Activated CD4-positive, alpha-beta T cell treated with anti-CD3 and anti-CD28 coated beads, Interleukin-2, amount 10 ng/mL, durations not matched to agents 7 days and 5 days (primary cell): ENCODE results near the gene ILKAP. TPM values are rescaled to one million over a fixed set of nuclear protein-coding genes. Genes with fewer than 3 reads are reported as not detected.
A peak's percentile ranks its signal among the peaks of the same experiment; 100 is the strongest.

ENCODE experiments used
- CTCF ChIA-PET: fragments of 350-600 bp; sonication (Branson Sonifier 250); formaldehyde crosslinking; loops from one replicate; lab custom pipeline; 2021; ENCODE audit warnings: antibody characterized with exemption; lab: Charles Lee
- POLR2A ChIA-PET: fragments of 350-600 bp; sonication (Branson Sonifier 250); formaldehyde crosslinking; loops from one replicate; lab custom pipeline; 2021; ENCODE audit warnings: antibody characterized with exemption; lab: Charles Lee
- DNase-seq: peaks from one replicate; pipeline ENCODE4 v3.0.0-alpha.2; 2020
- H3K27ac Mint-ChIP-seq: one replicate; pipeline ENCODE4 v1.8.0; 2021; ENCODE audit warnings: mild to moderate bottlenecking, moderate library complexity, mixed read lengths
- H3K27me3 Mint-ChIP-seq: one replicate; pipeline ENCODE4 v1.8.0; 2021; ENCODE audit warnings: mixed read lengths
- H3K36me3 Mint-ChIP-seq: one replicate; pipeline ENCODE4 v1.8.0; 2021; ENCODE audit warnings: low read depth, mixed read lengths
- H3K4me1 Mint-ChIP-seq: one replicate; pipeline ENCODE4 v1.8.0; 2021; ENCODE audit warnings: mixed read lengths
- H3K4me3 Mint-ChIP-seq: one replicate; pipeline ENCODE4 v1.8.0; 2021; ENCODE audit warnings: mild to moderate bottlenecking, moderate library complexity, mixed read lengths
- H3K9me3 Mint-ChIP-seq: one replicate; pipeline ENCODE4 v1.8.0; 2021; ENCODE audit warnings: mixed read lengths
- total RNA-seq, 2 experiments: library from RNA; stranded (reverse); gene quantifications; one replicate each; pipeline ENCODE4 v1.2.3, GENCODE V29; 2021

ILKAP gene
- total RNA-seq, 2 experiments from 2014 or later: 59.1 to 63.2 TPM

- H3K27ac Mint-ChIP-seq: no peak overlapping the region
These were observed 38.1 kb downstream of the ILKAP start for GRCh38 chr2:238165288-238165921.

GRCh38 chr2:238164906-238165287 lies 38.6 kb downstream of the ILKAP start:
- Mint-ChIP-seq H3K9me3 (no peaks in the 10 kb centered on the region), H3K27me3 (peaks cover 24% of the 10 kb centered on the region), H3K4me1 (peaks cover 2% of the 10 kb centered on the region), H3K27ac (no peak overlapping the region), H3K36me3 (peaks cover 3% of the 10 kb centered on the region), H3K4me3 (no peak overlapping the region)
- POLR2A ChIA-PET: no interaction called here
- CTCF ChIA-PET: interaction anchor here (1.2 kb wide), 1 partner anchor 98 kb away, joined by 4 read pairs; no protein-coding TSS in a partner anchor
- DNase-seq: no peak

More at GRCh38 chr2:238165288-238165921, 38.1 kb downstream of the ILKAP start:
- Mint-ChIP-seq H3K36me3 (peaks cover 7% of the 10 kb centered on the region), H3K27me3 (peaks cover 23% of the 10 kb centered on the region), H3K9me3 (no peaks in the 10 kb centered on the region), H3K4me3 (no peak overlapping the region), H3K4me1 (peaks cover 3% of the 10 kb centered on the region)
- ChIA-PET CTCF (interaction anchor here (1.2 kb wide), 1 partner anchor 98 kb away, joined by 4 read pairs; no protein-coding TSS in a partner anchor), POLR2A (no interaction called here)
- DNase-seq: no peak

GRCh38 chr2:238163481-238164198 lies 39.9 kb downstream of the ILKAP start:
- no peaks in the 10 kb centered on the region for H3K36me3 Mint-ChIP-seq
- CTCF ChIA-PET: no interaction called here
- H3K27ac Mint-ChIP-seq: no peak overlapping the region
- no peak for DNase-seq
- no peaks in the 10 kb centered on the region for H3K9me3 Mint-ChIP-seq
- peaks cover 31% of the 10 kb centered on the region for H3K27me3 Mint-ChIP-seq
- POLR2A ChIA-PET: no interaction called here
- peaks cover 6% of the 10 kb centered on the region for H3K4me1 Mint-ChIP-seq
- no peak overlapping the region for H3K4me3 Mint-ChIP-seq

- no peaks in the 10 kb centered on the region for H3K36me3 Mint-ChIP-seq
- CTCF ChIA-PET: interaction anchor here (1.1 kb wide), 1 partner anchor 194 kb away, joined by 3 read pairs; no protein-coding TSS in a partner anchor
- POLR2A ChIA-PET: no interaction called here
- no peak overlapping the region for H3K4me3 Mint-ChIP-seq
- no peak for DNase-seq
- peaks cover 31% of the 10 kb centered on the region for H3K27me3 Mint-ChIP-seq
- no peak overlapping the region for H3K27ac Mint-ChIP-seq
- H3K9me3 Mint-ChIP-seq: no peaks in the 10 kb centered on the region
- H3K4me1 Mint-ChIP-seq: peaks cover 6% of the 10 kb centered on the region
These were observed 40.6 kb downstream of the ILKAP start for GRCh38 chr2:238162846-238163441.

GRCh38 chr2:238162251-238162845 lies 41.1 kb downstream of the ILKAP start:
- peaks cover 6% of the 10 kb centered on the region for H3K4me1 Mint-ChIP-seq
- DNase-seq: no peak
- no peak overlapping the region for H3K27ac Mint-ChIP-seq
- no peaks in the 10 kb centered on the region for H3K36me3 Mint-ChIP-seq
- no peak overlapping the region for H3K4me3 Mint-ChIP-seq
- peaks cover 31% of the 10 kb centered on the region for H3K27me3 Mint-ChIP-seq
- ChIA-PET CTCF (interaction anchor here (0.6 to 1.1 kb wide), 2 partner anchors 193 to 273 kb away, joined by 3 to 5 read pairs; no protein-coding TSS in a partner anchor), POLR2A (no interaction called here)
- no peaks in the 10 kb centered on the region for H3K9me3 Mint-ChIP-seq

GRCh38 chr2:238161291-238162051 lies 42.0 kb downstream of the ILKAP start:
- Mint-ChIP-seq H3K4me3 (no peak overlapping the region), H3K4me1 (peaks cover 6% of the 10 kb centered on the region), H3K9me3 (no peaks in the 10 kb centered on the region), H3K36me3 (no peaks in the 10 kb centered on the region), H3K27me3 (peaks cover 31% of the 10 kb centered on the region), H3K27ac (no peak overlapping the region)
- DNase-seq: no peak
- CTCF ChIA-PET: interaction anchor here (0.6 to 1.0 kb wide), 2 partner anchors 41 to 272 kb away, joined by 3 to 5 read pairs; no protein-coding TSS in a partner anchor
- POLR2A ChIA-PET: no interaction called here

GRCh38 chr2:238160206-238161129 lies 43.0 kb downstream of the ILKAP start:
- Mint-ChIP-seq H3K36me3 (no peaks in the 10 kb centered on the region), H3K27ac (no peak overlapping the region), H3K4me1 (peaks cover 6% of the 10 kb centered on the region), H3K9me3 (no peaks in the 10 kb centered on the region), H3K4me3 (no peak overlapping the region), H3K27me3 (peaks cover 30% of the 10 kb centered on the region)
- CTCF ChIA-PET: interaction anchor here (0.5 to 1.5 kb wide), 3 partner anchors 42 to 1351 kb away, joined by 3 read pairs; no protein-coding TSS in a partner anchor
- POLR2A ChIA-PET: no interaction called here
- DNase-seq: no peak

GRCh38 chr2:238159661-238160205 lies 43.8 kb downstream of the ILKAP start:
- no peaks in the 10 kb centered on the region for H3K36me3 Mint-ChIP-seq
- CTCF ChIA-PET: interaction anchor here (1.5 kb wide), 1 partner anchor 104 kb away, joined by 3 read pairs; no protein-coding TSS in a partner anchor
- DNase-seq: no peak
- H3K4me1 Mint-ChIP-seq: peaks cover 6% of the 10 kb centered on the region
- H3K9me3 Mint-ChIP-seq: no peaks in the 10 kb centered on the region
- H3K4me3 Mint-ChIP-seq: peak overlapping the region; percentile 53
- peak overlapping the region; percentile 46 for H3K27ac Mint-ChIP-seq
- POLR2A ChIA-PET: no interaction called here
- peaks cover 23% of the 10 kb centered on the region for H3K27me3 Mint-ChIP-seq

- CTCF ChIA-PET: interaction anchor here (1.5 kb wide), 1 partner anchor 104 kb away, joined by 3 read pairs; no protein-coding TSS in a partner anchor
- POLR2A ChIA-PET: no interaction called here
- Mint-ChIP-seq H3K4me1 (peaks cover 6% of the 10 kb centered on the region), H3K27me3 (peaks cover 20% of the 10 kb centered on the region), H3K36me3 (no peaks in the 10 kb centered on the region), H3K27ac (no peak overlapping the region), H3K4me3 (peak overlapping the region; percentile 53), H3K9me3 (no peaks in the 10 kb centered on the region)
- no peak for DNase-seq
These were observed 44.4 kb downstream of the ILKAP start for GRCh38 chr2:238159071-238159539.

GRCh38 chr2:238158509-238159070 lies 44.9 kb downstream of the ILKAP start, which contains the start of gene ERFE:
ERFE (plus strand) TSS chr2:238158970; CDS start chr2:238159008, 38 bp downstream.
- Mint-ChIP-seq H3K4me1 (peaks cover 6% of the 10 kb centered on the region), H3K4me3 (peak within 1 kb of the TSS; percentile 53), H3K27me3 (peaks cover 20% of the 10 kb centered on the region), H3K27ac (peak within 1 kb of the TSS; percentile 46), H3K36me3 (no peaks in the 10 kb centered on the region), H3K9me3 (no peaks in the 10 kb centered on the region)
- ChIA-PET CTCF (interaction anchor here (1.5 kb wide), 1 partner anchor 105 kb away, joined by 3 read pairs; no protein-coding TSS in a partner anchor), POLR2A (no interaction called here)
- DNase-seq: peak; percentile 47
